Peyer's patch (tissue), 4 donors: ENCODE measurements around the gene ALAS1.

Experiments used
- CTCF ChIP-seq, 6 experiments: fragments of 450-650 bp in 4 of 6; fragments of 200-600 bp in 2 of 6; sonication (generic) in 1 of 6; IDR thresholded peaks; one replicate each; pipeline ENCODE4 v1.5.1; 2017 to 2019; ENCODE audit warnings: antibody characterized with exemption in 6 of 6, mild to moderate bottlenecking in 3 of 6, moderate library complexity in 1 of 6
- POLR2A ChIP-seq, 2 donors: fragments of 450-650 bp; IDR thresholded peaks; one replicate each; pipeline ENCODE4 v1.5.1; 2017; ENCODE audit warnings: antibody characterized with exemption in 2 of 2, mild to moderate bottlenecking in 2 of 2, moderate library complexity in 2 of 2

GRCh38 chr3:52200981-52201679 lies 3.2 kb downstream of the ALAS1 start:
- TF ChIP-seq POLR2A (IDR thresholded peaks at IDR 0.05) (no peak), CTCF (IDR thresholded peaks at IDR 0.05) (no peak)
